Measurements from ENCODE around the gene DUSP18. TPM values are rescaled to one million over a fixed set of nuclear protein-coding genes. Genes with fewer than 3 reads are reported as not detected.
"Not testable (repeated sequence)": the region's sequence is repeated elsewhere in the genome, so short reads cannot be mapped to it uniquely, and the experiment has no call there.

DUSP18 gene
- total and polyA plus RNA-seq, 12 donors, result 1.5 to 6.3 (median 2.5) TPM

DNA sequence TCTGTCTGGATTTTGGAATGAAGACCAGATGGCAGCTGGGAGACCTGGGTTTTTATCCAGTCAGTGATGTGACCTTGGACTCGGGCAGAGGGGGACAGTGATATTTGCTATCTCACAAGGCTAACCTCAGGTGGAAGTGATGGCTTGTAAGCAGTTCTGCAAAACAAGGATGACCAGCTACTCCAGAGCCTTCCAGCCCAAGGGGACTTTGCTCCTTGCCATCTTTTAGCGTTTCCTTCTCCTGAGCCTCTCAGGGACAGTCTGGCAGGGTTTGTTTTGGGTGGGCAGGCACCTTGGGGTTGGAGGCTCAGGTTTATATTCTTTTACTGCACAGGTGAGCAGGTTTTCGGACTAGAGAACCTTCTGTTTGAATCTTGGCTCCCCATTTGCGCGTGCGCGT is 17.5 kb upstream of the DUSP18 start:
- Histone ChIP-seq H3K27ac (no peak overlapping the region), H3K4me3 (no peak overlapping the region), H3K36me3 (no peaks in the 10 kb centered on the region), H3K4me1 (peaks cover 0 to 13% (median 0%) of the 10 kb centered on the region in 9 donors), H3K9me3 (no peaks in the 10 kb centered on the region), H3K27me3 (no peaks in the 10 kb centered on the region)
- DNase-seq (no peak), ATAC-seq (no peak)
- intact Hi-C loops (cut with DNase I), result no loop called here
- WGBS, 2 donors, result 86% methylated on average over 7 of the region's 7 CpGs
- TF ChIP-seq, protein P1, sequence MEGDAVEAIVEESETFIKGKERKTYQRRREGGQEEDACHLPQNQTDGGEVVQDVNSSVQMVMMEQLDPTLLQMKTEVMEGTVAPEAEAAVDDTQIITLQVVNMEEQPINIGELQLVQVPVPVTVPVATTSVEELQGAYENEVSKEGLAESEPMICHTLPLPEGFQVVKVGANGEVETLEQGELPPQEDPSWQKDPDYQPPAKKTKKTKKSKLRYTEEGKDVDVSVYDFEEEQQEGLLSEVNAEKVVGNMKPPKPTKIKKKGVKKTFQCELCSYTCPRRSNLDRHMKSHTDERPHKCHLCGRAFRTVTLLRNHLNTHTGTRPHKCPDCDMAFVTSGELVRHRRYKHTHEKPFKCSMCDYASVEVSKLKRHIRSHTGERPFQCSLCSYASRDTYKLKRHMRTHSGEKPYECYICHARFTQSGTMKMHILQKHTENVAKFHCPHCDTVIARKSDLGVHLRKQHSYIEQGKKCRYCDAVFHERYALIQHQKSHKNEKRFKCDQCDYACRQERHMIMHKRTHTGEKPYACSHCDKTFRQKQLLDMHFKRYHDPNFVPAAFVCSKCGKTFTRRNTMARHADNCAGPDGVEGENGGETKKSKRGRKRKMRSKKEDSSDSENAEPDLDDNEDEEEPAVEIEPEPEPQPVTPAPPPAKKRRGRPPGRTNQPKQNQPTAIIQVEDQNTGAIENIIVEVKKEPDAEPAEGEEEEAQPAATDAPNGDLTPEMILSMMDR (IDR thresholded peaks at IDR 0.05), result no peak

DNA sequence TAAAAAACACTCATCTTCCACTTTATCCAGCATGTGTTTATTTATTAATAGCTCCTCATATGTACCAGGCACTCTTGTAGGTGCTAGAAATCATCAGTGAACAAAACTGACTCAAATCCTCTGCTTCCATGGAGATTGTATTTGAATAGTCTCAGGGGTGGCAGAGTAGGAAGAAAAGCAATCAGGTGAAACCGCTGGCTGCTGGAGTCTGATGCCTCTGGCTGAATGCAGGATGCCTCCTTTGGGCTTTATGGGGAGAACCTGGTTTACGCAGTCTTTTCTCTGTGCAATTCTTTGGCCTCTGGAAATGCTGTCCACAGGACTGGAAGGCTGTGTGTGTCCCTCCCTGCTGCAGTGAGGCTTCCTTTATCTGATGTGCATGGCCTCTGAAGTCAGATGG is 14.2 kb upstream of the DUSP18 start:
- no peaks in the 10 kb centered on the region for H3K36me3 ChIP-seq
- peaks cover 0 to 13% (median 0%) of the 10 kb centered on the region in 9 donors for H3K4me1 ChIP-seq
- TF ChIP-seq, protein P1 (IDR thresholded peaks at IDR 0.05), result no peak
- DNase-seq (no peak), ATAC-seq (no peak)
- H3K9me3 ChIP-seq, result no peaks in the 10 kb centered on the region
- intact Hi-C loops (cut with DNase I), result no loop called here
- no peak overlapping the region for H3K4me3 ChIP-seq
- H3K27ac ChIP-seq, result no peak overlapping the region
- WGBS, 2 donors, result 68 to 94% methylated on average over 2 of the region's 2 CpGs
- H3K27me3 ChIP-seq, result no peaks in the 10 kb centered on the region

DNA sequence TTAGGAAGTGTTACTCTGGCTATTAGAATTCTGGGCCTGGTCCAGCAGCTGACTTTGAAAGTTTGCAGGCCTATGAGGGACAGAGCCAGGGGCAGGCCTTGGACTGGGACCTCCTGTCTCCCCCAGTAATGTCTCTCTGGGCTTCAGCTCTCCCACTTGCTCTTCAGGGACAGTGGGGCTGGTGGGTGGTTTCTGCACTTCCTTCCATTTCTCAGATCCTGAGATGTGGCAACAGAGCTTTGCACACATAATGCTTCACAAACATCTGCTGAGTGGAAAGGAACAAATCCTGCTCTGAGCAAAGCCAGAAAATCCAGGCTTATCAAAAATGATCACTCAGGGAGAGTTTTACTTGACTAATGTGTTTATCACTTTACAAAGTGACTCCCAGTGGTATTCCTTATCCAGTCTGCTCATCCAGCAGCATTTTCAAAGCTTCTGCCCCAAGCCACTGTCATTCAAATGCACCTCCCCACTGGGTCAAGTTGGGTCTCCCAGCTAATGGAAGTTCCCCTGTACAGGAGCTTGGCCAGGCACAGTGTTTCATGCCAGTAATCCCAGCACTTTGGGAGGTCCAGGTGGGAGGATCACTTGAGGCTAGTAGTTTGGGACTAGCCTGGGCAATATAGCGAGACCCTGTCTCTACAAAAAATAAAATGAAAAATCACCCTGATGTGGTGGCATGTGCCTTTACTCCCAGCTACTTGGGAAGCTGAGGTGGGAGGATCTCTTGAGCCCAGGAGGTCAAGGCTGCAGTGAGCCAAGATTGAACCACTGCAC is 13.5 kb upstream of the DUSP18 start:
- Histone ChIP-seq H3K4me1 (peaks cover 0 to 13% (median 0%) of the 10 kb centered on the region in 9 donors), H3K27me3 (peaks cover 0 to 2% (median 0%) of the 10 kb centered on the region in 7 donors), H3K36me3 (no peaks in the 10 kb centered on the region), H3K27ac (no peak overlapping the region), H3K9me3 (no peaks in the 10 kb centered on the region), H3K4me3 (no peak overlapping the region)
- WGBS, 2 donors, result 91 to 100% methylated on average over 1 of the region's 1 CpG
- ATAC-seq (peak in 7 of 8 donors; percentile 38 to 67 (median 44)), DNase-seq (no peak)
- intact Hi-C loops (cut with DNase I), result no loop called here
- TF ChIP-seq, protein P1 (IDR thresholded peaks at IDR 0.05), result no peak

DNA sequence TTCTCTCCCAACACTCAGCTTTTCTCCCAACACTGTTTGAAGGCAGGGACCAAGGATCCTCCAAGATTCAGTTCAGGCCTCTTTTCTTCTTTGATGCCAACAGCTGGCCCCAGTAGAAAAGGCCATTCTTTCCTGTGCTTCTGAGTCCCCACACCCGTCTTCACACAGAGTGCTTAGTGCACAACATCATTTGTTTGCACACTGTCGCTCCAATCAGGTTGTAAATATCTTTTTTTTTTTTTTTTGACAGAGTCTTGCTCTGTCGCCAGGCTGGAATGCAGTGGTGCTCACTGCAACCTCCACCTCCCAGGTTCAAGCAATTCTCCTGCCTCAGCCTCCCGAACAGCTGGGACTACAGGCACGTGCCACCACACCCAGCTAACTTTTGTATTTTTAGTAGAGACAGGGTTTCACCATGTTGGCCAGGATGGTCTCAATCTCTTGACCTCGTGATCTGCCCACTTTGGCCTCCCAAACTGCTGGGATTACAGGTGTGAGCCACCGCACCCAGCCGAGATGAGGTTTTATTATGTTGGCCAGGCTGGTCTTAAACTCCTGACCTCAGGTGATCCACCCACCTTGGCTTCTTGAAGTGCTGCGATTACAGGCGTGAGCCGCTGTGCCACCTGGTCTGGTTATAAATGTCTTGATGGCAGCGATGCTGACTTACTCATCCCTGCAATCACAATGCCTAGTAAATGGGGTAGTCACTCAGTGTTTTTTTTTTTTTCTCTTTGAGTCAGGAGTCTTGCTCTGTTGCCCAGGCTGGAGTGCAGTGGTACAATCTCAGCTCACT is 12.4 kb upstream of the DUSP18 start:
- H3K9me3 ChIP-seq; intact Hi-C loops (cut with DNase I); ATAC-seq; H3K27me3 ChIP-seq; H3K4me3 ChIP-seq; H3K27ac ChIP-seq; DNase-seq; H3K36me3 ChIP-seq: not testable (repeated sequence)
- 84 to 86% methylated on average over 12 of the region's 12 CpGs for WGBS, 2 donors
- H3K4me1 ChIP-seq, result peaks cover 0 to 13% (median 0%) of the 10 kb centered on the region in 9 donors

DNA sequence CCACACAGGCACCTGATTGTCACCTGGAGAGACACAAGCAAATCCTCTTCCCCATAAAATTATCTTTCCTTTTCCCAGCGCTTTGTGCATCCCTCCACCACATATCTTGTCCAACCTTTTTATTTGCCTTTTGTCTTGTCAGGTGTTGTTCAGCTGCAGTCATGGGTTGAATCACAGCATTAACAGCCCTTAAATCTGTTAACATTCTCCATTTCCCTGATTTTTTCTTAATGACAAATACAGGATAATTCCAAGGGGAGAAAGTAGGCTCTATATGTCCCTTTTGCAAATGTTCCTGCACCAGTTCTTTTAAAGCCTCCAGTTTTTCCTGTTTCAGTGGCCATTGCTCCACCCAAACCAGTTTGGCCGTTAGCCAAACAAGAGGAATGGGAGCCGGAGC is 8.9 kb upstream of the DUSP18 start:
- intact Hi-C loops (cut with DNase I); H3K36me3 ChIP-seq; H3K27me3 ChIP-seq; H3K27ac ChIP-seq; H3K9me3 ChIP-seq; DNase-seq; H3K4me3 ChIP-seq; ATAC-seq: not testable (repeated sequence)
- peaks cover 0 to 11% (median 0%) of the 10 kb centered on the region in 9 donors for H3K4me1 ChIP-seq
- WGBS, 2 donors, result 70% methylated on average over 3 of the region's 3 CpGs

Measured in heart right ventricle (tissue), 16 donors.